ENCODE measurements around the gene CCNB1. TPM values are rescaled to one million over a fixed set of nuclear protein-coding genes. Genes with fewer than 3 reads are reported as not detected.
"Not testable (repeated sequence)": the region's sequence is repeated elsewhere in the genome, so short reads cannot be mapped to it uniquely, and the experiment has no call there.

Gene CCNB1
- total RNA-seq, 2 experiments from 2014 or later, result 163 to 205 TPM

GRCh38 chr5:69217548-69218526, 50.9 kb downstream of the CCNB1 start:
- H3K36me3 Mint-ChIP-seq (ENCODE audit: low read depth), result peaks cover 11% of the 10 kb centered on the region
- ATAC-seq (peak; percentile 93), DNase-seq (peak; percentile 97)
- no peaks in the 10 kb centered on the region for H3K27me3 Mint-ChIP-seq
- no peaks in the 10 kb centered on the region for H3K9me3 Mint-ChIP-seq (ENCODE audit: low read depth)
- POLR2A ChIA-PET, result interaction anchor here (0.6 to 1.2 kb wide), 7 partner anchors 16 to 124 kb away, joined by 3 to 6 read pairs (median 4); partner anchors contain the start of genes CDK7, CENPH and SLC30A5
- peaks cover 18% of the 10 kb centered on the region for H3K4me1 Mint-ChIP-seq
- intact Hi-C loops (cut with DNase I, micrococcal nuclease), result loop anchor here (1.0 kb wide), 6 partner anchors 16 to 151 kb away; partner anchors contain the start of genes CDK7 (in 2 of the 2), CENPH (in 2 of the 2), AK6 (in 1 of the 2) and CCDC125 (in 1 of the 2)
- peak overlapping the region; percentile 95 for H3K27ac Mint-ChIP-seq
- CTCF ChIA-PET, result interaction anchor here (1.0 kb wide), 1 partner anchor 16 kb away, joined by 5 read pairs; the partner anchor contains the start of gene CDK7
- H3K4me3 Mint-ChIP-seq, result peak overlapping the region; percentile 91

DNA sequence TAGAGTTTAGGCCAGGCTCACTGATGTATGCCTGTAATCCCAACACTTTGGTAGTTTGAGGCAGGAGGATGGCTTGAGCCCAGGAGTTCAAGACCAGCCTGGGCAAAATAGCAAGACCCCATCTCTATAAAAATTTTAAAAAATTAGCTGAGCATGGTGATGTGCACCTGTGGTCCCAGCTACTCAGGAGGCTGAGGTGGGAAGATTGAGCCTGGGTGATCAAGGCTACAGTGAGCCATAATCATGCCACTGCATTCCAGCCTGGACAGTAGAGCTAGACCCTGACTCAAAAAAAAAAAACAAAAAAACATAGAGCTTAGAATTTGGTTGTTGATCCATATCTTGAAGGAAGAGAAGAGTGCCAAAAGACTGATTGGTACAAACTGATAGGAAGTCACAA, 53.0 kb downstream of the CCNB1 start:
- CTCF ChIA-PET, result no interaction called here
- Mint-ChIP-seq H3K4me3 (no peak overlapping the region), H3K36me3 (ENCODE audit: low read depth) (peaks cover 5% of the 10 kb centered on the region), H3K27ac (no peak overlapping the region), H3K9me3 (ENCODE audit: low read depth) (no peaks in the 10 kb centered on the region), H3K4me1 (peaks cover 18% of the 10 kb centered on the region), H3K27me3 (no peaks in the 10 kb centered on the region)
- intact Hi-C loops (cut with DNase I, micrococcal nuclease), result no loop called here
- POLR2A ChIA-PET, result no interaction called here
- DNase-seq (no peak), ATAC-seq (no peak)

GRCh38 chr5:69220371-69220770, 53.4 kb downstream of the CCNB1 start:
- H3K9me3 Mint-ChIP-seq (ENCODE audit: low read depth); intact Hi-C loops (cut with DNase I, micrococcal nuclease); H3K4me3 Mint-ChIP-seq; ATAC-seq; H3K27ac Mint-ChIP-seq; H3K27me3 Mint-ChIP-seq; POLR2A ChIA-PET; CTCF ChIA-PET; H3K36me3 Mint-ChIP-seq (ENCODE audit: low read depth); DNase-seq: not testable (repeated sequence)
- H3K4me1 Mint-ChIP-seq, result peaks cover 18% of the 10 kb centered on the region

- CTCF ChIA-PET; H3K27ac Mint-ChIP-seq; ATAC-seq; H3K4me3 Mint-ChIP-seq; intact Hi-C loops (cut with DNase I, micrococcal nuclease); H3K36me3 Mint-ChIP-seq (ENCODE audit: low read depth); POLR2A ChIA-PET; H3K9me3 Mint-ChIP-seq (ENCODE audit: low read depth); H3K27me3 Mint-ChIP-seq; DNase-seq: not testable (repeated sequence)
- peaks cover 18% of the 10 kb centered on the region for H3K4me1 Mint-ChIP-seq
Measured at GRCh38 chr5:69220833-69221232, 53.9 kb downstream of the CCNB1 start.

DNA sequence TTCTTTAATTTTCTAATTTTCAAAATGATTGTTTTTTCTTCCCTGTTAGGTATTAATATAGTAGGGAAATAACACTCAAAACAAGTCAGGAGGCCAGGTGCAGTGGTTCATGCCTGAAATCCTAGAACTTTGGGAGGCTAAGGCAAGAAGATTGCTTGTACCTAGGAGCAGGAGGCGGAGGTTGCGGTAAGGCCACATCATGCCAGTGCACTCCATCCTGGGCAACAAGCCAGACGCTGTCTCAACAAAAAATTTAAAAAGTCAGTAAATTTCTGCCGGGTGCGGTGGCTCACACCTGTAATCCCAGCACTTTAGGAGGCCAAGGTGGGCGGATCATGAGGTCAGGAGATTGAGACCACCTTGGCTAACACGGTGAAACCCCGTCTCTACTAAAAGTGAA, 57.6 kb downstream of the CCNB1 start:
- H3K9me3 Mint-ChIP-seq (ENCODE audit: low read depth), result no peaks in the 10 kb centered on the region
- no peak for DNase-seq
- H3K27ac Mint-ChIP-seq, result no peak overlapping the region
- H3K4me3 Mint-ChIP-seq, result no peak overlapping the region
- ATAC-seq, result no peak
- peaks cover 4% of the 10 kb centered on the region for H3K36me3 Mint-ChIP-seq (ENCODE audit: low read depth)
- no peaks in the 10 kb centered on the region for H3K4me1 Mint-ChIP-seq
- no peaks in the 10 kb centered on the region for H3K27me3 Mint-ChIP-seq
- ChIA-PET CTCF (no interaction called here), POLR2A (no interaction called here)
- intact Hi-C loops (cut with DNase I, micrococcal nuclease), result no loop called here

DNA sequence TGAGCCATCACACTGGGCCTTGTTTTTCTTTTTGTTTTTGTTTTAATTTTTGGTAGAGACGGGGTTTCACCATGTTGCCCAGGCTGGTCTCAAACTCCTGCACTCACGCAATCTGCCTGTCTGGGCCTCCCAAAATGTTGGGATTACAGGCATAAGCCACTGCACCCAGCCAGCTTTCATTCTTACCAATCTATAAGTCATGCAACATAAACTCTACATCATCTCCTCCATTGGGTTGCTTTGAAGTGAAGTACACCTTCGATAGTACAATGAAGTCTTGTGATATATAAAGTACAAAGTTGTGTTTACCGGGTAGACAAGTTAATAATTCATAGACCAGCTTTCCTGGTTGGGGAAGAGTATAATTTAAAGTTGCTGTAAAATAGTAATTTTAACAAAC, 58.9 kb downstream of the CCNB1 start:
- Mint-ChIP-seq H3K27me3 (no peaks in the 10 kb centered on the region), H3K4me3 (no peak overlapping the region), H3K9me3 (ENCODE audit: low read depth) (no peaks in the 10 kb centered on the region), H3K36me3 (ENCODE audit: low read depth) (no peaks in the 10 kb centered on the region), H3K4me1 (no peaks in the 10 kb centered on the region), H3K27ac (no peak overlapping the region)
- DNase-seq (no peak), ATAC-seq (no peak)
- CTCF ChIA-PET, result no interaction called here
- intact Hi-C loops (cut with DNase I, micrococcal nuclease), result no loop called here
- POLR2A ChIA-PET, result no interaction called here

Other genes starting within 250 kb of the CCNB1 start
- 10 to 100 TPM; 44.1 to 45.1 TPM for gene SLC30A5, start 73.1 kb upstream of the CCNB1 start, total RNA-seq
- gene CENPH, start 22.4 kb downstream of the CCNB1 start, total RNA-seq, result 10 to 100 TPM; 96.0 to 98.3 TPM
- 10 to 100 TPM; 47.0 to 47.8 TPM for gene CDK7, start 67.7 kb downstream of the CCNB1 start, total RNA-seq
- gene CCDC125, start 165.7 kb downstream of the CCNB1 start, total RNA-seq, result 10 to 100 TPM; 10.2 to 14.0 TPM
- 10 to 100 TPM; 63.2 to 93.8 TPM for gene AK6, start 202.4 kb downstream of the CCNB1 start, total RNA-seq
- gene TAF9, start 202.4 kb downstream of the CCNB1 start, total RNA-seq, result 10 to 100 TPM; 67.5 to 73.8 TPM
- gene RAD17, start 202.7 kb downstream of the CCNB1 start, total RNA-seq, result 10 to 100 TPM; 27.7 to 31.3 TPM
- under 1 TPM; 0.30 to 0.58 TPM for gene MARVELD2, start 248.0 kb downstream of the CCNB1 start, total RNA-seq

All from activated CD4-positive, alpha-beta T cell treated with anti-CD3 and anti-CD28 coated beads for 36 hours (primary cell).